GM12874 (cell line): ENCODE data around the gene ZNRD2.

Experiments used
- CTCF ChIP-seq: IDR thresholded peaks from 2 replicates; pipeline ENCODE4 v1.5.1; 2011; ENCODE audit warnings: low read depth, mild to moderate bottlenecking, control low read depth, low read length, moderate library complexity; ENCODE audit not compliant: insufficient read depth

ZNRD2 gene

GRCh38 chr11:65577756-65578109 is 7.5 kb downstream of the ZNRD2 start:
- no peak for TF ChIP-seq CTCF

GRCh38 chr11:65578134-65578533 is 7.9 kb downstream of the ZNRD2 start:
- TF ChIP-seq CTCF = no peak

GRCh38 chr11:65578667-65579066 is 8.4 kb downstream of the ZNRD2 start:
- TF ChIP-seq CTCF = no peak

GRCh38 chr11:65579291-65579690 is 9.0 kb downstream of the ZNRD2 start:
- no peak for TF ChIP-seq CTCF

- no peak for TF ChIP-seq CTCF
These were observed 9.9 kb downstream of the ZNRD2 start for GRCh38 chr11:65580031-65580692.

- TF ChIP-seq CTCF = no peak
These were observed 10.5 kb downstream of the ZNRD2 start for GRCh38 chr11:65580756-65581155.

GRCh38 chr11:65581928-65582327 is 11.7 kb downstream of the ZNRD2 start:
- TF ChIP-seq CTCF = no peak
